CD4-positive, alpha-beta T cell treated with Interleukin-6 for 4 hours (primary cell): ENCODE results near the gene SLC13A4.
"Not testable (repeated sequence)": the region's sequence is repeated elsewhere in the genome, so short reads cannot be mapped to it uniquely, and the experiment has no call there.

Source experiments
- DNase-seq: peaks from one replicate; pipeline ENCODE4 v3.0.0-alpha.2; 2020; ENCODE audit warnings: mixed read lengths

SLC13A4 gene

DNA sequence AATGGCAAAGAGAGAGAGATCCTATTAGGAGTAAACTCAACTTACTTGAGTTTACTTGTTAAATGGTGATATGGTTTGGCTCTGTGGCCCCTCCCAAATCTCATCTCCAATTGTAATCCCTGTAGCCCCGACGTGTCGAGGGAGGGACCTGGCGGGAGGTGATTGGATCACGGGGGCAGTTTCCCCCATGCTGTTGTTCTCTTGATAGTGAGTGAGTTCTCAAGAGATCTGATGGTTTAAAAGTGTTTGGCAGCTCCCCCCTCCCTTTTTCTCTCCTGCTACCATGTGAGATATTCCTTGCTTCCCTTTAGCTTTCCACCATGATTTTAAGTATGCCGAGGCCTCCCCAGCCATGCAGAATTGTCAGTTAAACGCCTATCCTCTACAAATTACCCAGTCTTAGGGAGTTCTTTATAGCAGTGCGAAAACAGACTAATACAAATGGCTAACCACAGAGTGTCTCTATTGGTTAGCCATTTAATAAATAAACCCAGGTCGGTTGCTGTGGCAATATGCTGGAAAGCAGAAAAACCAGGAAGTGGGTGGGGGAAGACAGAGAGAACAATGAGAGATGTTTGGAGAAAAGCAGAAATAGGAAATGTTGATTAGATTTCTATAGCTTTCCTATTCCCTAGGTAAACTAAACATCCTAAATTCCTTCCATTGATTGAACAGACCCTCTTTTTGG lies 68.7 kb downstream of the SLC13A4 start:
- DNase-seq: no peak

DNA sequence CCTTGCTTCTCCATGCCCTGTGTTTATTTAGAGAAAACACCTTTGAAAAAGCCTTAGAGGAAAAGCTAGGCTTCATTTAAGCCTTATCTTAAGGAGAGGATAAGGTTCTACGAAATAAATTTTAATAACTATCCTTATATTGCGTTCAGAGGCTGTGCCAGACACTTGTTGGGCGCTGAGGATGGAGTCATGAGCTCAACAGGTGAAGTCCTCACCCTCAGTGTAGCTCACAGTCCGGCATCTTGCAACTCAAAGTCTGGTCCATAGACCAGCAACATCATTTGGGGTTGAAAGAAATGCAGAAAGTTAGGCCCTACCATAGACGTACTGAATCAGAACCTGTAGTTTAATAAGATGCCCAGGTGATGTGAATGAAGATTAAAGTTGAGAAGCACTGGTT lies 69.4 kb downstream of the SLC13A4 start:
- DNase-seq: no peak

DNA sequence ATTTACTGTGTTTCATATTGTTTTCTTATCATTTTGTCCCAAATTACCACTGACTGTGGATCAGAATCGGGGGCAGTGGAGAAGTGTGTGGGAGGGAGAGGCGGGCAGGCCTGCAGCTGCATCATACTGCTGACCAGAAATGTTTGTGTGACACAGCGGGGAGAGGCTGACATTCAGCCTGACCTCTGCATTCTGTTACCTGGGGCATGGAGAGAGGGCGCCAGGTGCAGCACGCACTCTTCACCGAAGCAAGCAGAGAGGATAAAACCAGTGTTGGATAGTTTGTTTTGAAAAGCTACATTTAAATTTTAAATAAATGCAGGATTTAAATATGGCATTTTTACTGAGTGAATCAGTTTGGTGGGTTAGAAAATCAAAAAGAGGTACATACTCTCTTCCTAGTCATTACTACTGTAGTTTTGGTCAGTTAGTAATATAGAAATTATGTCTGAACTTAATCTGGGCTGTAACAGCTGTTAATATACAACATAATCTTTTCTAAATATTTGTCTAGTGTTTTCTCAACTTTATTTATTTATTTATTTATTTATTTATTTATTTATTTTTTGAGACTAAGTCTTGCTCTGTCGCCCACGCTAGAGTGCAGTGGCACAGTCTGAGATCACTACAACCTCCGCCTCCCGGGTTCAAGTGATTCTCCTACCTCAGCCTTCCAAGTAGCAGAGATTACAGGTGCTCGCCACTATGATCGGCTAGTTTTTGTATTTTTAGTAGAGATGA lies 74.5 kb downstream of the SLC13A4 start:
- DNase-seq: no peak

DNA sequence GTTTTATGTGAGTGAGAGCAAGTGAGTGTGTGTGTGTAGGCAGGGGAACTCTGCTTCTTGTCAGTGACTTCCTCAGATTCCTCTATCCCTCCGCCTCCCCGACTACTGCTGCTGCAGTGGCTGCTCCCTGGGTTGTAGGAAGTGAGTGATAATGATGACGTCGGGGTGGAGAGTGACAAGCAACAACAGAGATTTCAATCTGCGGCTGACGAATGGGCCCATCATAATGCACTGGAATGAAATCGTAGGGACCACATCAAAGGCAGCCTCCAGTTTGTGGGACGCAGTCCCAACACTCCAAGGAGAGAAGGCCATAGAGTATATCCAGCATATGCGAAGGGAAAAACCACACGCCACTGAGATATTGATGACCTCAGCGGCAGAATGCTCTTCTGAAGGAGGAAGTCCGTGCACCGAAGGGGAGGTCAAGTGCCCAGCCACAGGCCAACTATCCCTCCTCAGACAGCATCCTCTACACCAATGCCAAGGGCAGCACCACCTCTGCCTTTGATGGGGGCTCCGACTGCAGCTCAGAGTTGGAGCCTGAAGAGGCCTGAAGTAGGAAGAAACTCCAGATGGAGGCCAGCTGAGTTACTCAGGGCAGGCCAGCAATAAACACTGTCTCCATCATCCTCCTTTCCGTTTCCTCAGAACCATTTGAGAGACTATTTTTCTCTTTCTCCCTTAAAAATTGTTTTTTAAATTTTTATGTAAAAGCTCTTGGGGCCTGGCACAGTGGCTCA lies 77.0 kb downstream of the SLC13A4 start:
- no peak for DNase-seq

DNA sequence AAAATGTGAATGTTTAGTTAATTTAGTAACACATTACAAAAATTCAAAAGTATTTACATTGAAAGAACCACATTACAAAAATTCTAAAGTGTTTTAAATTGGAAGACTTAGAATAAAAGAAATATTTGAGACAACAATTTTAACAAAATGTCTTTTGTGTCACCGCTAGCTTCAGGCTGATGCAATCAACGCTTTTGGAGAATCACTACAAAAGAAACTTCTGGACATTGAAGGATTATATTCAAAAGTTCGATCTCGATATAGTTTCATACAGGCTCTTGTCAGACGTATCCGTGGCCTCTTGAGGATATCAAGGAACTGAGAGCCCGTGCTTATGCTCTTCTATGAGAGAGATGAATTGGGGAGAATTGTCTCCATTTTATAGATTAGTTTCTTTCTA lies 79.8 kb downstream of the SLC13A4 start:
- no peak for DNase-seq

DNA sequence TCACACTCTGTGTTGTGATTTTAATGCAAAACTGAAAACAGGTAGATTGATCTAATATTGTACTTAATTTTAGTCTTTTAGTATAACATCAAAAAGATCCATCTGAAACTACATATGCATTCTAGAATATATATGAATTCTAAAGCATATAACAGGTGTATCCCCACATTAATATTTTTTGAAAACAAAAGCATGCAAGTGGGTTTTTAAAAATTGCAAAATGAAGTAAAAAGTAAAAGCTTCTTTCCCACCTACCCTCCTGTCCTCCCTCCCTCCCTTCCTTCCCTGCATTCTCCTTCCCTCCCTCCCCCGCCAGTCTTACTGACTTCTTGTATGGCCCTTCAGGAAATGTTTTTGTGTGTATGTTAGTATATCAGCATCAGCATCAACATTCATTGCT lies 80.2 kb downstream of the SLC13A4 start:
- no peak for DNase-seq

DNA sequence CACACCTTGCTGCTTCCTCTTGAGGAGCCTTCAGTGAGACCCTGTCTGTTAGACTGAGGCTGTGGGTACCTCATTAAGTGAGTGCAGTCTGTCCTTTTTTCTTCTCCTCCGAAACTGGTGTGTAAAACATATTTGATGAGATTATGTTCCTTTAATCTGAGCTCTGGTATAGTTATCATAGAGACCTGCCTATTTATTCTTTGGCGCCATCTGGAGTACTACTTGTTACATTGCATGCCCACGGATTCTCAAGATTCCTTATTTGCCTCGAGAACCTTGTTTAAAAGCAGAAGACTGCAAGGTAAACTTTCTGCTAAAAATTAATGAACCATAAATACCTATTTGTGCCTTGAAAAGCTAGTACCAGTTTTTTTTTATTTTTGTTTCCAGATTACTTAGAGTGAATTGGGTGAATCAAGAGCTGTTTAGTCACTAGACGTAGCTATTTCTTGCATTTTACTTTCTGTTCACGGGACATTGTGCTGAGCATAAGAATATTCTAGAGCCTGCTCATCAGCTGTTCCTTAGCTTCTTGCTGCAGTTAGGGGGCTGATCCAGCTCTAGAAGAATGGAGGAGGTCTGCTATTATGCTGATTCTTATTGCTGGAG lies 82.6 kb downstream of the SLC13A4 start:
- DNase-seq: peak; percentile 16

DNA sequence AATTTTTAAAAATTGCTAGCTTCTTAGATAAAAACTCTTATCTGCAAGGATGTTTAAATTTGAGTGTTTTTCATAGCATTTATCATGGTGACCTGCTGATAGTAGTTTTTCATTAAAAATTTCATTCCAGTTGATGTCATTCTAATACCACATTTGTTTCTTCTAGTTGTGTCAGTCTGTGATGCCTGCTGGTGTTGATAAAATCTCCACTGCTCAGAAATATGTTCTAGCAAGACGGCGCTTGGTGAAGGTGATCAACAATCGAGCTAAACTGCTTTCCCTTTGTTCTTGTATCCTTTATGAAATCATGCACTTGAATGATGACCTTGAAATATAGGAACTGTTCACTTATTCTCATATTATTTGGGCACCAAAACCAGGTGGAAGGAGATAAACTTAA lies 83.3 kb downstream of the SLC13A4 start:
- DNase-seq: no peak

DNA sequence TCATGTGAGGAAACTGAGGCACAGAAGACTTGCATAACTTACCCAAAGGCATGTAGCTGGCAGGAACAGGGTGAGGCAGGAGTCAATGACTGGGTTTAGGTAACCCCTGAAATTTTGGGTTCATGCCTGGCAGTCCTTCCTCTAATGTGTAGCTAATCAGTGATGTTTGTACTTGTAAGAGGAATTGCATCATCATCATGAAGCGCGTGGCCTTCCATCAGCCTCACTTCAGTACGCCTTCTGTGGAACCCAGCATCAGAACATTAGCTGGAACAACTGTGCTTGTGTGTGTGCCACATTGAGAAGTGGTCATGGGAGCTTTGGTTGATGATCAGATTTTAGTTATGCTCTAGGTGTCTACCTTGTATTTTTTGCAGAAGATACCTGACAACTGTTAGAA lies 83.8 kb downstream of the SLC13A4 start:
- DNase-seq: no peak

DNA sequence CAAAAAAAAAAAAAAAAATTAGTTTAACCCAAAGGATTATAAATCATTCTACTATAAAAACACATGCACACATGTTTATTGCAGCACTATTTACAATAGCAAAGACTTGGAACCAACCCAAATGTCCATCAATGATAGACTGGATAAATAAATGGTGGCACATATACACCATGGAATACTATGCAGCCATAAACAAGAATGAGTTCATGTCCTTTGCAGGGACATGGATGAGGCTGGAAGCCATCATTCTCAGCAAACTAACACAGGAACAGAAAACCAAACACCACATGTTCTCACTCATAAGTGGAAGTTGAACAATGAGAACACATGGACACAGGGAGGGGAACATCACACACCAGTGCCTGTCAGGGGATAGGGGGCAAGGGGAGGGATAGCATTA lies 88.3 kb downstream of the SLC13A4 start:
- not testable (repeated sequence) for DNase-seq

DNA sequence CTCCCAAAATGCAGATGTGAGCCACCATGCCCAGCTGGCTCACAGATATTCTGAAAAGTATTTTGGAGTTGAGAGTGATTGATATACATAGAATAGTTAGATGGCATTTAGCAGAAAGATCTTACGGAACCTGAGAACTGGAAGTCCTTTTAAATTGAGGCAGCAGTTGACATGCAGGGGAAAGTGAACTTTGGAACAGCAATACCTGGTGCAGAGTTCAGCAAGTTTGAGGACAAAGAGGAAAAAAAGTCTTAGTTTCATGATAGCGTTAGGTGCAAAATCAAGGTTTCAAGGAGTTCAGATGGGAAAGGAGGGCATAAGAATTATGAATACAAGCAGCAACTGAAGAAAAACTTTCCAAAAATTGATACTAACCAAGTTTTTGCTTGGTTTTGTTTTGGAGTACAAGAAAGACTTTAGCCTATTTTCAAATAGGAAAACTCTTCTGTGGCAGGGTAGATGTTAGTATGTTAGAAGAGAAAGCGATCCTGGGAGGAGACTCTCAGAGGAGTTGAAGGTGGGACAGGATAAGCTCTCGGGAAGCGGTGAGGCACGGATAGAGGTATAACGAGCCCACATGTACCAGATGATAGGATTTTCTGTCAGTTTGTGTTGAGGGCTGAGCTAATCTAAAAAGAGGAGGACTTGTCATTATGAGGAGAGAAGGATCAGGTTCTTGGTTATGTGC lies 93.7 kb downstream of the SLC13A4 start:
- no peak for DNase-seq
